Inflammatory macrophage (primary cell): Measurements from ENCODE around the gene ZNF174.
A peak's percentile ranks its signal among the peaks of the same experiment; 100 is the strongest.

Experiments used
- DNase-seq, 2 donors: peaks; one replicate each; pipeline ENCODE4 v3.0.0-alpha.2; 2020 to 2022
- total RNA-seq, 18 experiments: gene quantifications; one replicate each; lab custom pipeline; 2026; ENCODE audit warnings: mixed read lengths in 6 of 18, inconsistent platforms in 2 of 18; lab: John Stamatoyannopoulos, UW

Gene ZNF174
- 0.85 to 7.1 (median 4.3) reads per million in 18 experiments for total RNA-seq

GRCh38 chr16:3400779-3401688 is at the start of gene ZNF174, which contains the start of gene ZSCAN32:
ZNF174 (plus strand) TSS chr16:3401215; CDS start chr16:3402005, 790 bp downstream.
ZSCAN32 (minus strand) TSS chr16:3401004; CDS start chr16:3397557, 3,447 bp downstream.
- peak; percentile 100 for DNase-seq

GRCh38 chr16:3355589-3355988 is 45.4 kb upstream of the ZNF174 start, which contains the start of gene OR2C1:
OR2C1 (plus strand) TSS chr16:3355889; CDS start chr16:3355941, 52 bp downstream.
- no peak for DNase-seq

GRCh38 chr16:3356118-3356517 is 44.9 kb upstream of the ZNF174 start:
- DNase-seq: no peak

GRCh38 chr16:3358871-3359270 is 42.1 kb upstream of the ZNF174 start:
- DNase-seq: no peak

GRCh38 chr16:3362931-3363330 is 38.1 kb upstream of the ZNF174 start:
- no peak for DNase-seq

- DNase-seq: no peak
Measured at GRCh38 chr16:3363793-3364192, 37.2 kb upstream of the ZNF174 start.

GRCh38 chr16:3364774-3365427 is 36.1 kb upstream of the ZNF174 start:
- DNase-seq: peak; percentile 77 to 85

GRCh38 chr16:3369073-3369472 is 31.9 kb upstream of the ZNF174 start:
- DNase-seq: no peak

GRCh38 chr16:3375680-3376079 is 25.3 kb upstream of the ZNF174 start:
- DNase-seq: no peak

- DNase-seq: no peak
Measured at GRCh38 chr16:3377917-3378316, 23.1 kb upstream of the ZNF174 start.

- no peak for DNase-seq
Measured at GRCh38 chr16:3383045-3383448, 18.0 kb upstream of the ZNF174 start.

GRCh38 chr16:3388325-3388724 is 12.7 kb upstream of the ZNF174 start:
- no peak for DNase-seq

GRCh38 chr16:3389663-3390338 is 11.2 kb upstream of the ZNF174 start:
- DNase-seq: no peak

- DNase-seq: no peak
Measured at GRCh38 chr16:3400446-3400778, 603 bp upstream of the ZNF174 start.

- no peak for DNase-seq
Measured at GRCh38 chr16:3401719-3402397, 843 bp downstream of the ZNF174 start.

GRCh38 chr16:3408561-3409197 is 7.7 kb downstream of the ZNF174 start:
- no peak for DNase-seq

GRCh38 chr16:3413730-3414379 is 12.8 kb downstream of the ZNF174 start:
- DNase-seq: no peak

- peak; percentile 67 to 73 for DNase-seq
Measured at GRCh38 chr16:3431779-3432219, 30.8 kb downstream of the ZNF174 start.

GRCh38 chr16:3434373-3434772 is 33.4 kb downstream of the ZNF174 start:
- DNase-seq: no peak

GRCh38 chr16:3439637-3440036 is 38.6 kb downstream of the ZNF174 start:
- DNase-seq: no peak
